B cell (primary cell): ENCODE measurements around the gene ATP10A.

Experiments
- CTCF ChIP-seq: fragments of 200-600 bp; IDR thresholded peaks from one replicate; pipeline ENCODE4 v1.8.0; 2022; ENCODE audit warnings: antibody characterized with exemption, mild to moderate bottlenecking
- EZH2 ChIP-seq: IDR thresholded peaks from 2 replicates; pipeline ENCODE4 v1.6.1; 2012; ENCODE audit warnings: borderline replicate concordance, low read depth, mild to moderate bottlenecking, moderate library complexity, low read length; ENCODE audit not compliant: insufficient read depth, poor library complexity, severe bottlenecking

- no peak for TF ChIP-seq CTCF
- TF ChIP-seq EZH2 = no peak
Measured at GRCh38 chr15:25901811-25902605, 38.9 kb upstream of the ATP10A start.
